Activated naive CD4-positive, alpha-beta T cell treated with anti-CD3 and anti-CD28 coated beads, Interleukin-2, amount 50 U/mL, for 16 hours (primary cell): ENCODE data around the gene SLC39A2.
"Not testable (repeated sequence)": the region's sequence is repeated elsewhere in the genome, so short reads cannot be mapped to it uniquely, and the experiment has no call there.

Experiments
- DNase-seq: peaks from one replicate; pipeline ENCODE4 v3.0.0-alpha.2; 2020

Gene SLC39A2, protein sequence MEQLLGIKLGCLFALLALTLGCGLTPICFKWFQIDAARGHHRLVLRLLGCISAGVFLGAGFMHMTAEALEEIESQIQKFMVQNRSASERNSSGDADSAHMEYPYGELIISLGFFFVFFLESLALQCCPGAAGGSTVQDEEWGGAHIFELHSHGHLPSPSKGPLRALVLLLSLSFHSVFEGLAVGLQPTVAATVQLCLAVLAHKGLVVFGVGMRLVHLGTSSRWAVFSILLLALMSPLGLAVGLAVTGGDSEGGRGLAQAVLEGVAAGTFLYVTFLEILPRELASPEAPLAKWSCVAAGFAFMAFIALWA

DNA sequence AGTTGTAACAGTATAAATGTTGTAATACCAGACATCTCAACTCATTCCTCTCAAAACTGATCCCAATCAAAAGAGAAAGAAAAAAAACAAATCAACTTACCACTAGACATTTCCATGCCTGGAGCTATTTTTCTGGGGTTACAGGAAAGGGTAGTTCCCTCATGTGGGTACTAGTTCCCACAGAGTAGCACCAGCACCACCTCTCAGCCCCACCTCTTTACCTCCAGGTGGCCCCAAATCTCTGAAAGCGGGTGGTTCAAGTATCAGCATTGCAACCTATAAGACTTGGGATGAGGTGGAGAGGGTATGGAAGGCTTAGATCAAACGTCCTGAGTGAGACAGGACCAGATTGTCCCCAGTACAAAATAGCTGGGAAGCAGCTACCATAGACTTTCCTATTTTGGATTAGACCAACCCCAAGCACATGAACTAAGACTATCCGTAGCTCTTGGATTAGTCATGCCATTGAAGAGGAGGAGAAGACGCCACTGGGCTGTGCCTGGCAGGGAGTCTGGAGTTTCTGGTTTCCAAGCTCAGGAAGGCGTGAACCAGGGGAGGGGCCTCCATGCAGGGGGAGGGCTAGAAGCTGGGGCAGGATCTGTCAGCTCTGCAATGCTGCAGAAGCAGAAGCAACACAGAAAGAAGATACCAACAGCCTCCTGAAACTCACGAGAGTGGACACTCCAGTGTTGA, at the start of gene SLC39A2:
Gene SLC39A2, plus strand, starts transcription at position 620 of the 693 bp plus-strand sequence. CDS start 154 bp downstream, outside the sequence.
- DNase-seq: no peak

DNA sequence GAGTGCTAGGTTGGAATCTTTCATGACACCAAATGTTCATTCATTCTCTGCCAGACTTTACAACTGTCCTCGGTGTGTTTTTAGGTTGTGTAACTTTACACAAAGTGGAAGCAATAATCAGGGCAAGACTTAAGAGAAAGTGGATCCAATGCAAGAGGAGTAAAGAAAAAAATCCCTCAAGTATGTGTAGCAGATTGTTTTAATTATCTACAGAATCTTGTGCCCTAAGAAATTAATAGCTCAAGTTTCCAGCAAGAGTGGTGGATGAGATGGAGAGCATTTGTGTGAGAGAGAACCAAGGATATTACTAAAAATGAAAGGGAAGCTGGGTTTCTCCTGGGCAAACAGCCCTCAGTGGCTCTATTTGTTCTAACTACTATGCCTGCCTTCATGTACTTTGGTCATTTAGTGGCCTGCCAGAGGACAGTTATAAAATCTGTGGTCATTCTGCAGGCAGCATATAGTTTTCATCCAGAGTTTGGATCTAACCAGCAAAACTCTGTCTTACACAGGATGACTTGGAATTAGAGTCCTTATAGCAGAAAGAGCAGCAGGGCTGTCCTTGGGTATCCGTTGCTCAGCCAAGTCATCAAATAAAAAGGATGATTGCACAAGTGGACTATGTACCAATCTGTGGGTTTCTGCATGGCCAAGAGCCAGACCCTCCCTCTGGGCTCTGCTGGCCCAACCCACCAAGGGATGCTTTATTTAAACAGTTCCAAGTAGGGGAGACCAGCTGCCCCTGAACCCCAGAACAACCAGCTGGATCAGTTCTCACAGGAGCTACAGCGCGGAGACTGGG, 44.2 kb upstream of the SLC39A2 start, which contains the start of gene RNASE2:
Gene RNASE2, plus strand, starts transcription at position 752 of the 802 bp plus-strand sequence. CDS start 285 bp downstream, outside the sequence.
- not testable (repeated sequence) for DNase-seq

DNA sequence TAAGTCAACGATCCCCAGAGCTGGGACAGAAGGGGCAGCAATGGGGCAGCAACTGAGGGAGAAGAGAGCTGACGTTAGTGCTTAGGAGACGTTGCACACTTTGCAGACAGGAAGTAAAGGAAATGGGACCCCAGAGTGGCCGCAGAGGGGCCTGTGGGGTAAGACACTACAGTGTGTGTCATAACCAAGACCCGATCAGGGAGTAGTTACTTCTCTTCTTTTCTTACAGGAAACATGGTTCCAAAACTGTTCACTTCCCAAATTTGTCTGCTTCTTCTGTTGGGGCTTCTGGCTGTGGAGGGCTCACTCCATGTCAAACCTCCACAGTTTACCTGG, 43.6 kb upstream of the SLC39A2 start:
- not testable (repeated sequence) for DNase-seq

DNA sequence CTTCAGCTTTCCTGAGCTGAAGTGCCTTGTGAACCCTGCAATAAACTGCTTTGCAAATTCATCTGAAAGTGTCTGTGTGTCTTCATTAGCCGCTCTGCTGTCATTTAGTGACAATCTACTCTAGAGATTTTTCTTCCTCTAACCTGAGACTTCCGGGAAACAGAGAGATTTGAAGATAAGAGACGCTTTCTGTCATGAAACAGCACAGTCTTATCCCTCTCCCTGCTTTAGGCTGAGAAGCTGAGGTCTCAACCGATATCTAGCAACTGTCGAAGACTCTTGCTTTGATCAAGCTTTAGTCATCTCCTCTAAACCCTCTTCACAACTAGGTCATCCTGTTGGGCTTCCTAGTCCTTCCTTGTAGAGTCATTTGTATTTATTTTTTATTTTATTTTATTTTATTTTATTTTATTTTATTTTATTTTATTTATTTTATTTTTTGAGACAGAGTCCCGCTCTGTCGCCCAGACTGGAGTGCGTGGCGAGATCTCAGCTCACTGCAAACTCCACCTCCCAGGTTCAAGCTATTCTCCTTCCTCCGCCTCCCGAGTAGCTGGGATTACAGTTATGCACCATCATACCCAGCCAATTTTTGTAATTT, 42.6 kb upstream of the SLC39A2 start:
- DNase-seq: no peak

DNA sequence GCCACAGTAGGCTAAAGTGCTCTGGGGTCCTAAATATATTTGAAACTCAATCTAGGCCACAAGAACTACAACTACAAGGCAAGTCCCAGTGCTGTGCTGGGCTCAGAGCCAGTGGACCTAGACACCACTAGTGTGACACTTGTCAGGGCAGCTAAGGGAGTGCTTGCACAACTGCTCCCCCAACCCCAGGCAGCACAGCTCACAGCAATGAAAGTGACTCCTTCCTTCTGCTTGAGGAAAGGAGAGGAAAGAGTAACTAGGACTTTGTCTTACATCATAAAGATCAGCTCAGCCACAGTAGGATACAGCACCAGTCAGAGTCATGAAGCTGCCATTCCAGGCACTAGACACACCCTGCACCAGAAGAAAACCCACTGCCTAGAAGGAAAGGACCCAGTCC, 40.1 kb upstream of the SLC39A2 start:
- not testable (repeated sequence) for DNase-seq

DNA sequence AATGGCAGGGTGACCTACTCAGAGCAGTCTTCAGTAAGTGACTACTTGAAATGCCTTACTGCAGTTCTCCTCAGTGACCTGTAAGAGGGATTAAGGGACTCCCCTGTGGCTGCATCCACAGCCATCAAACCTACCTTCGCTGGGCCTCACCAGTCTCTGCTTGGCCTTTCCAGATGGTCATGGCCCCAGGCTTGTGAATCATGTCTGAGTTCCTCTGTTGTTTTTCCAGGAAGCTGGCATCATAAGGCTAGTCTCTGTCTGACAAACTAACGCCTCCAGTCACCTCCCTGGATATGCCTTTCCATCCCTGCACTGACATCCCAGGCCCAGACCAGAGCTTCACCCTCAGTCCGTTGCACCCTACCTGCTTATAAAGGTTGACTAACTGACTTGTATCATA, 29.8 kb upstream of the SLC39A2 start:
- no peak for DNase-seq

DNA sequence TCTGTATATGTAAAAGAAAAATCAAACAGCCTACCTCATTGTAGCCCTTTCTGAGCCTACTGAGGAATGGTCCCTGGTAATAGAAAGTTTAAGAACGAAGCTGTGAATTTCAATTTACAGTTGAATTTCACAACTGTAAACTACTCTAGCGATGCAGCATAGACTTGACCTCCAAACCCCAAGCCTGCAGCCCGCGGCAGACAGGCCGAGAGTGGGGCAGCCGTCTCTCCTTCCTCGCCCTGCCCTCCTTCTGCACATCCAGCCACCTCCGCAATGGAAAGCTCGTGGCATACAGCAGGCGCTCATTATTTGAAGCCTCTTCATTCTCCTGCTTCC, 28.5 kb upstream of the SLC39A2 start:
- no peak for DNase-seq

DNA sequence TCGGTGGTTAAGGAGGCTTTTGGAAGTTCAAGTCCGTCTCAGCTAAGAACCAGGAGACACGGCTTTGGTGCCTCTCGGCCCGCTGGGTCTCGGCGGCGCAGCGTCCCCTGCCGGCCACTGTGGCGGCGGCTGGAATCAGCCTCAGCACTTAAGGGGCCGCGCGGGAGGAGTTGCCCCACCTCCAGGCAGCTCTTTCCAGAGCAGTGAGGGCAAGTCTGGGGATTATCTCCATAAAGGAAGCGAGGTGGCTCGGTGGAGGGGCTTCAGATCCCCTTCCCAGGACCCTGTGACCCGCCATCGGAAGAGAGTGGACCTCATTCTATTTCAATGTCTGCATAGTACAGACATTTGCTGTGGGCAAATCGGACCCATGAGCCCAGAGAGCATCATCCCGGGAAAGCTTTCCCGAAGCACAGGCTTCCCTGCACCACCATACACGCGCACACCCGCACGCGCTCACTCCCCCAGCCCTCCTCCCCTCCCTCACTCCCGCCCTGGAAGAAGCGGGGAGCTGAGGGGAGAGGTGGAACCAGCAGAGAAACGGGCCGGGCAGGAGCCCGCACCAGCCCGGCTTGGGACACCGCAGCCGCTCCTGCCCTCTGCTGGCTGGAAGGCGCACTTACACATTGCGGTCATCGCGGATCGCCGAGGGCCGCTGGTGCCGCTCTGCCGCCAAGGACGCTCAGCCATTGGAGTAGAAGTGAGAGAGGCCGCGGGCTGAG, 27.9 kb upstream of the SLC39A2 start:
- DNase-seq: peak; percentile 81

DNA sequence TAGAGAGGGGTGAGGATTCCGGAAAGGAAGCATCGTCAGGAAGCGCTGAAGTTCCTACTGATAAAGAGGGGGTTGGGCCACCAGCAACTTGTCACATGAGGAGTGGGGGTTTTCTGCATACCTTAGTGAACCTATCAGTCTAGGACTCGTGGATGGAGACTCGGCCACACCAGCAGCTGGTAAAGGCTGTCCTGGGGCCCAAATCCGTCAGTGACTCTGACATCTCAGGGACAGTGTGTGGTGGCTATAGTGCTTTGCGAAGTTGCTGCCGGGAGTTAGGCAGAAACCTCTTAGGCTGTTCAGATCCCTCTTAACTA, 27.4 kb upstream of the SLC39A2 start:
- no peak for DNase-seq

DNA sequence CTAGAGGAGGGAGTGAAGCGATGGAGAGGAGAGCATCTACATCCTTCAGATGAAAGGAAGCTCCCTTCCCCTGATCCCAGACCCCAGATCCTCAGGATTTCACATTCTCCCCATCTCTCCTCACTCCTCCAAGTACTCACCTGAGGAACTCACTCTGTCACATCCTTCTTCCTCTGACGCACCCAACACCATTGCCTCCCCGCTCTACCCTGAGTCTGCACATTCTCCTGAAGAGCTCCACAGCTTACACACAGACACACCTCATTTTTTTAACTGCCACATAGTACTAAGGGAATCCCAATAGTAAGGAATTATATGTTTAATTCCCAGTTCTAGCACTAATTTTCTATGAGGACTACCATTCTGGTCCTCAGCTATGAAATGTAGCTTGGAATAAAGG, 25.6 kb upstream of the SLC39A2 start:
- no peak for DNase-seq

DNA sequence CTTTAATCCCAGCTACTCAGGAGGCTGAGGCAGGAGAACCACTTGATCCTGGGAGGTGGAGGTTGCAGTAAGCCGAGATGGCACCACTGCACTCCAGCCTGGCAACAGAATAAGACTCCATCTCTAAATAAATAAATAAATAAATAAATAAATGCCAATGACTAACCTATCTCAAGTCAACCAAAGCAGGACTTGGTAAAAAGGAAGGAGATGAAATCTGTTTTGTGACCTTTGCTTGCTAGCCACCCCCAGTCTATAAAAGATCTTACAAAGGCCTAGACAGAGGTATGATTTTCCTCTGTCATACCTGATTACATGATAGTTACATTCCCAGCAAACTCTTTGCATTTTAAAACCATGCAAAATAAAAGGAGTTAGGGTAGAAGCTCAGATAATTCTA, 22.8 kb upstream of the SLC39A2 start:
- no peak for DNase-seq

DNA sequence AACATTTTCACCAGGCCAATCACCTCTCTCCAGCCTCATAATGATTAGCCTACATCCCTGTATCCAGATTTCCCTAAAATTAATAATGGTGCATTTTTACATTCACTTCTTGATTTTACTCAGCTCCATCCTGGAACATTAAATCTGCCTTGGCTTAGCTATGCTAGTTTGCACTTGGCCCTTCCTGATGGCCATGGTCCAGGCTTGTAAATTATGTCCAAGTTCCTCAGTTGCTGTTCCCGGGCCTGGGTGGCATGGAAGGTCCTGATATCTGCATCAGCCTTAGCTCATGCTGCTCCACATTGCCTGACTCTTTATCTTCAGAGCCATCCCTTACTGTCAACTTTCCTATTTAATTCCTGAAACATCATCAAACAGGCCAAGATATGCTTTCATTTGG, 20.4 kb upstream of the SLC39A2 start:
- no peak for DNase-seq

DNA sequence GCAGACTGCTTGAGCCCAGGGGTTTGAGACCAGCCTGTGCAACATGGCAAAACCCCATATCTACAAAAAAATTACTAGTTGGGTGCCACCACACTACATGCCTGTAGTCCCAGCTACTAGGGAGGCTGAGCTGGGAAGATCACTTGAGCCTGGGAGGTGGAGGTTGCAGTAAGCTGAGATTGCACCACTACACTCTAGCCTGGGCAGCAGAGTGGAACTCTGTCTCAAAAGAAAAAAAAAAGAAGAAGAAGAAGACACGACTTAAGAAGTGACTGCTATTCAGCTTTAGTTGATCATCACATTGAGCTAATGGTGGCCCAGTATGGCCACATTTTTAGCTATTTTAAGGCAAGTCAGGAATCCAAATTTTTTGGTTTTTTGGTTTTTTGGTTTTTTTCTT, 18.2 kb upstream of the SLC39A2 start:
- DNase-seq: no peak

DNA sequence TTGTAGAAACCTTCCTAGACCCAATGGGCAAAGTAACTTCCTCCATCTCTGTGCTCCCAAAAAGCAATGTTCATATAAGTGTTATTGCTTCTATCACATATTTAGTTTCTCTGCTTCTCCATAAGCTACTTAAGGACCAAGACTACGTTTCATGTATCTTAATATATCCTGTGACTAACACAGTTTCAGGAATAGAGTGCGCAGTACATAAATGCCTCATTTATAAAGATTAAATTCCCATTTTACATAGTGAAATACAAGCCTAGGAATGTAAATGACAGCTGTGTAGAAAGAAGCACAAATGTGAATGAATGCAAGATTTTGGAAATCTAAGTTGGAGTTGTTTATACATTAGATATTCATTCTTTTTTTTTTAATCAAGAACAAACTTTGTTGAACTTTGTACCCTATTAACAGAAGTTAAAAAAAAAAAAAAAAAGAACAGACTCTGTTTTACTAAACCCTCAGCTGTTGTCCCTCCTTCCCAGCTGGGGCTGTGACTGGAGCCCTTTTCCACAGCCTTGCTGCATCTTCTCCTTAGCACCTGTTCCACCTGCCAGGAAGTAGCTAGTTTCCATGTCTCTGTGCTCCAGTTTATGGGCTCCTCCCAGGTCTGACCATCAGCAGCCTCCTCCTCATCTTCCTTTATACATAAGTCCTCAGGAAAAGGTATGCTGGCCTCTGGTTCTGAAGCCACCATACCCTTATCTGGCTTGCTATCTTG, 16.3 kb upstream of the SLC39A2 start:
- no peak for DNase-seq

DNA sequence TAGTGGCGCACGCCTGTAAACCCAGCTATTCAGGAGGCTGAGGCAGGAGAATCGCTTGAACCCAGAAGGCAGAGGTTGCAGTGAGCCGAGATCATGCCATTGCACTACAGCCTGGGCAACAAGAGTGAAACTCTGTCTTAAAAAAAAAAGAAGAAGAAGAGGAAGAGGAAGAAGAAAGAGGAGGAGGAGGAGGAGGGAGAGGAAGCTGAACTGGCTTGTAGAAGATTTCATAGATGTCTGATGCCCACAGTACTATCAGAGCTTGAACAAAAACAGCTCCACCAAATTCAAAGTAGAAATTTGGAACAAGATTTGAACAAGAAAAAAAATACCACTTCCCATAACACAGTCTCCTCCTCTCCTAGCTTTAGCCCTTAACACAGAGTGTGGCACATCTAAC, 13.4 kb upstream of the SLC39A2 start:
- DNase-seq: not testable (repeated sequence)

DNA sequence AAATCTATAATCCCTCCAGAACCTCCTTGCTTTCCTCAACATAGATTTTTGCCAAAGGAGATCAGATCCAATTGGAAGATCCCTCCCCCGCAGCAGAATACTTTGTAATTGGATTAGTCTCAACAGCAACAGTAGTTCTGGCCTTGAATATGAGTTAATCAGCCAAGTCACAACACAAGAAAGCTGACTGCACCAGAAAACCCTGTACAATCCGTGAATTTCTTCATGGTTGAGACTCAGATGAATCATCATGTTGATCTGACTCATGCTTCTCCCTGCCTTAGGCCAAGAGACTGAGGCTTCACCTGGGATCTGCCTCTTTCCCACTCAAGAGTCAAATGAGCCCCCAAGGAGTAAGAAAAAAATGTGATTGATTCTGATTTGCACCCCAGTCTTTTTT, 12.3 kb upstream of the SLC39A2 start:
- DNase-seq: no peak

DNA sequence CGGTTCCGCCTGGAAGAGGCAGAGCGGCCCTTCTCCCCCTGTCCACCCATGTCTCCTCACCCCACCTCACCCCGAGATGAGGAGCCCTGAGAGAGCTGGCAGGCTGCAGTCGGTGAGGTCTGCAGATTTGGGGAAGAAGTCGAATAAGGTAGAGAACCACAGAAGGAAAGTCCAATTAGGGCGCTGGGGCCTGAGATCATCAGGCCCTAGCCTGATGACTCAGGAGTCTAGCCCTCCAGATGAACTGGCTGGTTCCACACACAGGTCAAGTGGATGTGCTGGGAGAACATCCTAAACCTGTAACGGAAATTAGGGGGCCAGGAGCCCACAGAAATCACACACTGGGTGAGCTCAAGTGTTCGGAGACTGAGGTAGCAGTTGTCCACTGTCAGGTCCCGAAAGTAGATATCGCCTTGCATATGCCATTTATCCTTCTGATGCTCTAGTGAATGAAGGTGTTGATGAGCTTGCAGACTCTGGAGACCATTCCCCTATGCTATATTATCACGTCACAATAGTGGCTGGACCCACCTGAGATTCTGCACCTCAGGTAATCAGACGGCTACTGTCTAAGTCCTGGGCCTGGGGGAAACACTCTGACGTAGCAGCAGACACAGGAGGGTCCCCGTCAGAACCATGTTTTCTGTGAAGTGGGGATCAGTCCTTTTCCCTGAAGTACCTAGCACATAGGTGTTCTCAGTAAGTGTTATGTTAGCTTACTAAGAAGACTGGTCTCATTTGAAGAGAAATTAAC, 10.2 kb upstream of the SLC39A2 start:
- DNase-seq: no peak

DNA sequence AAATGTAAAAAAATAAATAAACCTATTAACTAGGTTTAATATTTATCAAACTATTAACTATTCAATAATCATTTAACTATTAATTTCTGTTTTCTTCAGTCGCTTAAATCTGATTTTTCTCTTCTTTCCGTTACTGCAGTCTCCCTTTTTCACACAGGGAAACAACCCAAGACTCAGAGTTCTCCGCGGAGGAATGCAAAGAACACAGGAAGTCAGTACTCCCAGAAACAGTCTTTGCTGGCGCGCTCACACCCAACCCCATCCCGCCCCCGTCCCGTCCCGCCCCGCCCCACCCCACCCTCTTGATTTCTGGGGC, 9.7 kb upstream of the SLC39A2 start:
- no peak for DNase-seq

DNA sequence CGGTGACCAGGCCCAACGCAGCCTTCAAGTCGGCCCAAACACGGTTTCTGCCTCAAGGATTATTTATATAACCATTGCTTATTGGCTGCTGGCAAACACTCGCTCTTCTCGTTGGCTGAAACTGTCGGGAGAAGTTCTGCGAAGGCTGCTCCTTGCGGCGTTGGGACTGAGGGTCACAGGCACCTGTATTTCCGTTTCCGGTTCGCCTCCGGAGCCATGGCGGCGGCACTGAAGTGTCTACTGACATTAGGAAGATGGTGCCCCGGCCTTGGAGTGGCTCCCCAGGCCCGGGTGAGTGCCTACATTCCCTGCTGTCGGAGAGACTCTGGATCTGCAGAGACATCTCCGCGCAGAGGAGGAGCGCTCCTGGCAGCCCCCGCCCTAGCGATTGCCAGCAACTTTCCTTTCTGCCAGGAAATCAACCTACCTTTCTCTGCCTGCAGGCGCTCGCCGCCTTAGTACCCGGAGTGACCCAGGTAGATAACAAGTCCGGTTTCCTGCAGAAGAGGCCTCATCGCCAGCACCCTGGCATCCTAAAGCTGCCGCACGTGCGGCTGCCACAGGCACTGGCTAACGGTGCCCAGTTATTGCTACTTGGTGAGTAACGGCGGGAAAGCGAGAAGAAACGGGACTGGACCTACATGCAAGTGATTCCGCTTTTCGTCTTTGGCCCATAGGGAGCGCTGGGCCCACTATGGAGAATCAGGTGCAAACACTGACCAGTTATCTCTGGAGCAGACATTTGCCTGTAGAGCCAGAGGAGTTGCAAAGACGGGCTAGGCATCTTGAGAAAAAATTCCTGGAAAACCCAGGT, 9.1 kb upstream of the SLC39A2 start, which contains the start of gene METTL17:
Gene METTL17, plus strand, starts transcription at position 194 of the 814 bp plus-strand sequence. Its CDS starts 23 bp downstream, at position 217.
- DNase-seq: peak; percentile 89

DNA sequence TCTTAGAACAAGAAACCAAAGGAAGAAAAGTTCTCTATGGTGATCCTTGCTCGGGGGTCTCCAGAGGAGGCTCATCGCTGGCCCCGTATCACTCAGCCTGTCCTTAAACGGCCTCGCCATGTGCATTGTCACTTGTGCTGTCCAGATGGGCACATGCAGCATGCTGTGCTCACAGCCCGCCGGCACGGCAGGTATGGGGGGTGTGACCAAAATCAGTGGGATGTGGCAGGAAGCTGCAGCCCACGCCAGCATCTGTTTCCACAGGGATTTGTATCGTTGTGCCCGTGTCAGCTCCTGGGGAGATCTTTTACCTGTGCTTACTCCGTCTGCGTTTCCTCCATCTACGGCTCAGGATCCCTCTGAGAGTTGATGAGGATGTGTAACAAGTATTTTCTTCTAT, 2.6 kb upstream of the SLC39A2 start:
- no peak for DNase-seq

DNA sequence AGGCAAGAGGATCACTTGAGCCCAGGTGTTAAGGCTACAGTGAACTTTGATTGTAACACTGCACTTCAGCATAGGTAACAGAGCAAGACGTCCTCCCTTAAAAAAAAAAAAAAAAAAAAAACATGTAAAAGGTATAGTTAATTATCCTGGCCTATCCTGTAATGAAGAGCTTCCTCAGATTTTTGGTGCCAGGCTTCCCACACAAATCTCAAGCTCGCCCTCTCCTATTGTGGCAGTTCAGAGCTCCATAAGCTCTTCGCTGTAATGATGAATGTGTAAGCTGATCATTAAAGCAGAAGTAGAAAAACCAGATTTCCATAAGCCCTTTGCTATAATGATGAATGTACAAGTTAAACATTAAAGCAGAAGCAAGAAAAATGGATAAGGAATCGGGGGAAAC, 2.0 kb upstream of the SLC39A2 start:
- no peak for DNase-seq
